H9 (cell line): ENCODE data around the gene B4GALNT1. TPM values are rescaled to one million over a fixed set of nuclear protein-coding genes. Genes with fewer than 3 reads are reported as not detected.

Experiments
- DNase-seq: peaks from one replicate; pipeline ENCODE4 v3.0.0-alpha.2; 2017
- H2AFZ ChIP-seq: one replicate; pipeline ENCODE4 v1.6.1; 2013; ENCODE audit warnings: mild to moderate bottlenecking, low read length, control low read depth, moderate library complexity
- H2AK5ac ChIP-seq: 2 replicates; pipeline ENCODE4 v1.6.1; 2013; ENCODE audit warnings: low read length, control low read depth, mixed read lengths; ENCODE audit not compliant: insufficient read length
- H2BK120ac ChIP-seq: one replicate; pipeline ENCODE4 v1.6.1; 2013; ENCODE audit warnings: low read depth, mild to moderate bottlenecking, low read length, control low read depth, inconsistent platforms; ENCODE audit not compliant: poor library complexity, severe bottlenecking
- H2BK12ac ChIP-seq: 2 replicates; pipeline ENCODE4 v1.6.1; 2013; ENCODE audit warnings: low read length, control low read depth, mixed read lengths, low read depth; ENCODE audit not compliant: insufficient read length
- H2BK15ac ChIP-seq: 2 replicates; pipeline ENCODE4 v1.6.1; 2013; ENCODE audit warnings: low read depth, low read length, control low read depth
- H2BK20ac ChIP-seq: one replicate; pipeline ENCODE4 v1.6.1; 2013; ENCODE audit warnings: low read depth, mild to moderate bottlenecking, low read length, control low read depth, inconsistent platforms; ENCODE audit not compliant: poor library complexity, severe bottlenecking
- H2BK5ac ChIP-seq: 2 replicates; pipeline ENCODE4 v1.6.1; 2013; ENCODE audit warnings: low read length, control low read depth, mixed read lengths; ENCODE audit not compliant: insufficient read length
- H3K14ac ChIP-seq: 2 replicates; pipeline ENCODE4 v1.6.1; 2013; ENCODE audit warnings: low read length, control low read depth; ENCODE audit not compliant: insufficient read depth
- H3K18ac ChIP-seq: 2 replicates; pipeline ENCODE4 v1.6.1; 2013; ENCODE audit warnings: low read depth, mild to moderate bottlenecking, mixed read lengths, low read length, control low read depth; ENCODE audit not compliant: insufficient read length
- H3K23ac ChIP-seq: 2 replicates; pipeline ENCODE4 v1.6.1; 2013; ENCODE audit warnings: low read length, control low read depth, mixed read lengths, low read depth; ENCODE audit not compliant: insufficient read length
- H3K23me2 ChIP-seq: 2 replicates; pipeline ENCODE4 v1.6.1; 2013; ENCODE audit warnings: low read depth, mild to moderate bottlenecking, mixed read lengths, low read length, control low read depth; ENCODE audit not compliant: insufficient read length, poor library complexity, severe bottlenecking
- H3K27ac ChIP-seq: 2 replicates; pipeline ENCODE4 v1.5.1; 2013; ENCODE audit warnings: low read length, control low read depth, mixed read lengths, low read depth; ENCODE audit not compliant: insufficient read length
- H3K27me3 ChIP-seq: 2 replicates; pipeline ENCODE4 v1.6.1; 2013; ENCODE audit warnings: low read length, control low read depth, inconsistent platforms; ENCODE audit not compliant: insufficient read depth
- H3K4ac ChIP-seq: 2 replicates; pipeline ENCODE4 v1.6.1; 2013; ENCODE audit warnings: low read depth, mild to moderate bottlenecking, control low read depth, inconsistent platforms, low read length, moderate library complexity
- H3K4me1 ChIP-seq: 2 replicates; pipeline ENCODE4 v1.6.1; 2013; ENCODE audit warnings: low read length, control low read depth, inconsistent platforms; ENCODE audit not compliant: insufficient read depth
- H3K4me2 ChIP-seq: 2 replicates; pipeline ENCODE4 v1.6.1; 2013; ENCODE audit warnings: low read length, control low read depth, mixed read lengths; ENCODE audit not compliant: insufficient read length, insufficient read depth
- H3K56ac ChIP-seq: 2 replicates; pipeline ENCODE4 v1.6.1; 2013; ENCODE audit warnings: low read depth, mild to moderate bottlenecking, mixed read lengths, low read length, control low read depth; ENCODE audit not compliant: insufficient read length
- H3K79me1 ChIP-seq: 2 replicates; pipeline ENCODE4 v1.6.1; 2013; ENCODE audit warnings: low read depth, mild to moderate bottlenecking, moderate library complexity, low read length, control low read depth, inconsistent platforms; ENCODE audit not compliant: insufficient read depth, poor library complexity, severe bottlenecking
- H3K79me2 ChIP-seq: 2 replicates; pipeline ENCODE4 v1.6.1; 2013; ENCODE audit warnings: low read length, control low read depth, inconsistent platforms; ENCODE audit not compliant: insufficient read depth
- H3K9ac ChIP-seq: 2 replicates; pipeline ENCODE4 v1.6.1; 2013; ENCODE audit warnings: low read length, control low read depth, mixed read lengths; ENCODE audit not compliant: insufficient read length; ENCODE audit errors: extremely low read depth
- H3K9me3 ChIP-seq: one replicate; pipeline ENCODE4 v1.6.1; 2013; ENCODE audit warnings: low read depth, low read length, inconsistent platforms; ENCODE audit not compliant: control insufficient read depth
- H3T11ph ChIP-seq: one replicate; pipeline ENCODE4 v1.6.1; 2013; ENCODE audit warnings: mild to moderate bottlenecking, low read length, control low read depth, inconsistent platforms
- H4K20me1 ChIP-seq: one replicate; pipeline ENCODE4 v1.6.1; 2013; ENCODE audit not compliant: control insufficient read depth, insufficient read length, insufficient read depth
- H4K5ac ChIP-seq: 2 replicates; pipeline ENCODE4 v1.6.1; 2013; ENCODE audit warnings: low read depth, mild to moderate bottlenecking, mixed read lengths, low read length, control low read depth; ENCODE audit not compliant: insufficient read length
- H4K8ac ChIP-seq: replicated peaks from 2 replicates; pipeline ENCODE4 v1.6.1; 2013; ENCODE audit warnings: low read length, control low read depth, mixed read lengths, low read depth; ENCODE audit not compliant: insufficient read length
- H4K91ac ChIP-seq: 2 replicates; pipeline ENCODE4 v1.6.1; 2013; ENCODE audit warnings: low read depth, mild to moderate bottlenecking, moderate library complexity, mixed read lengths, low read length, control low read depth; ENCODE audit not compliant: insufficient read length
- H3K27ac Mint-ChIP-seq, 3 experiments: 2 replicates in 2 of 3; 3 replicates in 1 of 3; pipeline ENCODE4 v1.8.0; 2020 to 2021; ENCODE audit warnings: mixed read lengths in 3 of 3, mild to moderate bottlenecking in 1 of 3, moderate library complexity in 1 of 3
- H3K27me3 Mint-ChIP-seq: 2 replicates; pipeline ENCODE4 v1.8.0; 2021; ENCODE audit warnings: low read depth, mild to moderate bottlenecking, moderate library complexity, mixed read lengths
- H3K36me3 Mint-ChIP-seq, 3 experiments: 2 replicates in 2 of 3; 3 replicates in 1 of 3; pipeline ENCODE4 v1.8.0; 2020 to 2021; ENCODE audit warnings: low read depth in 3 of 3, mixed read lengths in 3 of 3; ENCODE audit not compliant: insufficient read depth in 1 of 3
- H3K4me1 Mint-ChIP-seq, 2 experiments: 2 replicates each; pipeline ENCODE4 v1.8.0; 2020; ENCODE audit warnings: mixed read lengths in 2 of 2
- H3K4me3 Mint-ChIP-seq, 2 experiments: 2 replicates in 1 of 2; 3 replicates in 1 of 2; pipeline ENCODE4 v1.8.0; 2020 to 2021; ENCODE audit warnings: mild to moderate bottlenecking in 2 of 2, mixed read lengths in 2 of 2, moderate library complexity in 1 of 2
- H3K9me3 Mint-ChIP-seq, 2 experiments: 2 replicates in 1 of 2; 3 replicates in 1 of 2; pipeline ENCODE4 v1.8.0; 2020; ENCODE audit warnings: mild to moderate bottlenecking in 2 of 2, mixed read lengths in 2 of 2, moderate library complexity in 1 of 2
- WGBS: extraction: QIAGEN DNeasy Blood & Tissue Kit; methylation state at CpG from one replicate; pipeline ENCODE4 v1.1.7; 2013; ENCODE audit warnings: missing lambda C conversion rate, low lambda C conversion rate, mixed read lengths; ENCODE audit not compliant: insufficient read length; ENCODE audit errors: extremely low coverage; 5-methylcytosine and 5-hydroxymethylcytosine counted together
- total RNA-seq: library from RNA; stranded (reverse); gene quantifications from 2 replicates; pipeline ENCODE4 v1.2.1, GENCODE V29; 2021
- TF ChIP-seq, protein P1 (sequence below): fragments of 200-600 bp; sonication (generic); conservative IDR thresholded peaks from 3 replicates; pipeline ENCODE4 v1.8.0; 2021; ENCODE audit warnings: antibody characterized with exemption, mild to moderate bottlenecking

The B4GALNT1 gene
- total RNA-seq, 1 experiment from 2014 or later, result 2.3 TPM

DNA sequence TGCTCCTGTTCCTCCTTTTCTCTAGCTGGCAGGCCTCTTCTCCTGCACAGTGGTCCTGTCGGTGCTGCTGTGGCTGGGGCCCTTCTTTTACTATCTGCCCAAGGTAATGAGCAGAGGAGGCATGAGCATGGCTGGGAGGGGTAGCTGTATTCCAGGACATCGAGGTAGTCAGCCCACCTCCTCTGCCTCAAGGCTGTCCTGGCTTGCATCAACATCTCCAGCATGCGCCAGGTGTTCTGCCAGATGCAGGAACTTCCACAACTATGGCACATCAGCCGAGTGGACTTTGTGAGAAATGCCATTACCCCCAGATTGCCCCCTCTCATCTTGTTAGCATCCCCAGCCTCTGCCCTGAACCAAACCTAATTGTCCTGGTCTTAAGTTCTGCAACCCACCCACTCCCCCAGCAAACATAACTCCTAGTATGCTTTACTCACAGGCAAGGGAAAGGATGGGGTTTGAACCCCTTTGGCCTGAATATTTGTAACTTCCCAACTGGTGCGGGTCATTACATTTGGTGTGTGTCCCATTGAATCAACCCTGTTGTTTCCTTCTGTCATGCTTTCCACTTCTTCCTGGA, 9.1 kb downstream of the B4GALNT1 start:
- no peaks in the 10 kb centered on the region for H3K9me3 ChIP-seq
- TF ChIP-seq, protein P1, sequence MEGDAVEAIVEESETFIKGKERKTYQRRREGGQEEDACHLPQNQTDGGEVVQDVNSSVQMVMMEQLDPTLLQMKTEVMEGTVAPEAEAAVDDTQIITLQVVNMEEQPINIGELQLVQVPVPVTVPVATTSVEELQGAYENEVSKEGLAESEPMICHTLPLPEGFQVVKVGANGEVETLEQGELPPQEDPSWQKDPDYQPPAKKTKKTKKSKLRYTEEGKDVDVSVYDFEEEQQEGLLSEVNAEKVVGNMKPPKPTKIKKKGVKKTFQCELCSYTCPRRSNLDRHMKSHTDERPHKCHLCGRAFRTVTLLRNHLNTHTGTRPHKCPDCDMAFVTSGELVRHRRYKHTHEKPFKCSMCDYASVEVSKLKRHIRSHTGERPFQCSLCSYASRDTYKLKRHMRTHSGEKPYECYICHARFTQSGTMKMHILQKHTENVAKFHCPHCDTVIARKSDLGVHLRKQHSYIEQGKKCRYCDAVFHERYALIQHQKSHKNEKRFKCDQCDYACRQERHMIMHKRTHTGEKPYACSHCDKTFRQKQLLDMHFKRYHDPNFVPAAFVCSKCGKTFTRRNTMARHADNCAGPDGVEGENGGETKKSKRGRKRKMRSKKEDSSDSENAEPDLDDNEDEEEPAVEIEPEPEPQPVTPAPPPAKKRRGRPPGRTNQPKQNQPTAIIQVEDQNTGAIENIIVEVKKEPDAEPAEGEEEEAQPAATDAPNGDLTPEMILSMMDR, result no peak
- H4K8ac ChIP-seq, result no peak overlapping the region
- H3K4ac ChIP-seq, result no peak overlapping the region
- no peak overlapping the region for H3K27ac ChIP-seq
- Mint-ChIP-seq H3K4me1 (peaks cover 26 to 47% of the 10 kb centered on the region in 2 experiments), H3K9me3 (peaks cover 0 to 5% of the 10 kb centered on the region in 2 experiments; a peak in 3 of 5 replicates), H3K27ac (no peak overlapping the region), H3K36me3 (no peaks in the 10 kb centered on the region; a peak in 3 of 7 replicates), H3K4me3 (no peak overlapping the region), H3K27me3 (peaks cover 97% of the 10 kb centered on the region)
- H2BK5ac ChIP-seq, result no peak overlapping the region
- no peak overlapping the region for H4K5ac ChIP-seq
- H4K91ac ChIP-seq, result no peak overlapping the region
- no peaks in the 10 kb centered on the region for H3K4me1 ChIP-seq
- H2BK120ac ChIP-seq, result no peak overlapping the region
- H3K14ac ChIP-seq, result no peak overlapping the region
- peaks cover 19% of the 10 kb centered on the region for H3K23me2 ChIP-seq
- no peaks in the 10 kb centered on the region for H3K79me1 ChIP-seq
- no peak overlapping the region for H3K9ac ChIP-seq
- H3K23ac ChIP-seq, result no peak overlapping the region
- H2BK12ac ChIP-seq, result no peak overlapping the region
- H3K18ac ChIP-seq, result no peak overlapping the region
- no CpG with 5 or more reads among the region's 5 CpGs for WGBS
- H2BK20ac ChIP-seq, result no peak overlapping the region
- no peak overlapping the region for H3K56ac ChIP-seq
- no peak for DNase-seq
- no peak overlapping the region for H2AFZ ChIP-seq
- peaks cover 95% of the 10 kb centered on the region for H3K27me3 ChIP-seq
- H3K4me2 ChIP-seq, result no peak overlapping the region
- H2AK5ac ChIP-seq, result no peak overlapping the region
- no peak overlapping the region for H3T11ph ChIP-seq
- no peak overlapping the region for H2BK15ac ChIP-seq
- H4K20me1 ChIP-seq, result no peaks in the 10 kb centered on the region
- no peaks in the 10 kb centered on the region for H3K79me2 ChIP-seq
